Testis (tissue), 3 donors: Measurements from ENCODE around the gene GINS3. TPM values are rescaled to one million over a fixed set of nuclear protein-coding genes. Genes with fewer than 3 reads are reported as not detected.
"Not testable (repeated sequence)": the region's sequence is repeated elsewhere in the genome, so short reads cannot be mapped to it uniquely, and the experiment has no call there.

ENCODE experiments used
- DNase-seq: peaks from one replicate; pipeline ENCODE4 v3.0.0-alpha.2; 2019
- H3K27ac ChIP-seq, 2 donors: fragments of 200-600 bp; sonication (generic); one replicate each; pipeline ENCODE4 v1.5.1; 2019
- H3K27me3 ChIP-seq: fragments of 200-600 bp; sonication (generic); one replicate; pipeline ENCODE4 v1.5.1; 2019
- H3K36me3 ChIP-seq: fragments of 200-600 bp; sonication (generic); one replicate; pipeline ENCODE4 v1.5.1; 2017; ENCODE audit warnings: low read depth; ENCODE audit errors: missing control alignments
- H3K4me1 ChIP-seq: fragments of 200-600 bp; sonication (generic); one replicate; pipeline ENCODE4 v1.5.1; 2019
- H3K4me3 ChIP-seq, 2 donors: fragments of 200-600 bp; sonication (generic); one replicate each; pipeline ENCODE4 v1.5.1; 2017 to 2019
- H3K9me3 ChIP-seq: fragments of 200-600 bp; sonication (generic); one replicate; pipeline ENCODE4 v1.5.1; 2017
- POLR2A ChIP-seq: fragments of 450-650 bp; IDR thresholded peaks from one replicate; pipeline ENCODE4 v1.6.1; 2017; ENCODE audit warnings: antibody characterized with exemption, mild to moderate bottlenecking, moderate library complexity
- WGBS, 2 donors: methylation state at CpG; one replicate each; pipeline ENCODE4 v1.1.5; 2018; 5-methylcytosine and 5-hydroxymethylcytosine counted together
- intact Hi-C: fragments of 100-400 bp; cut with DNase I; formaldehyde crosslinking; loops from one replicate; pipeline ENCODE4 v1.15.1; 2023; ENCODE audit warnings: low total_unique reads
- polyA plus RNA-seq: library from polyadenylated mRNA; stranded (reverse); fragments of 350-450 nt; fragmentation: Illumina TruSeq; extraction: RNeasy Lipid Tissue Mini Kit (QIAGEN cat#74804); gene quantifications from one replicate; pipeline ENCODE4 v1.2.3, GENCODE V29; 2014; ENCODE audit warnings: low read depth, low replicate concordance; ENCODE audit not compliant: insufficient read depth
- total RNA-seq, 2 donors: library from RNA; depleted of rRNA; stranded (reverse); fragments of >200 nt; gene quantifications; one replicate each; pipeline ENCODE4 v1.2.3, GENCODE V29; 2016
- TF ChIP-seq, protein P1 (sequence below), 3 experiments: fragments of 450-650 bp in 2 of 3; fragments of 200-600 bp in 1 of 3; sonication (generic) in 1 of 3; IDR thresholded peaks; one replicate each; pipeline ENCODE4 v1.5.1; 2016 to 2019; ENCODE audit warnings: antibody characterized with exemption in 3 of 3, mild to moderate bottlenecking in 2 of 3, moderate library complexity in 1 of 3

Gene GINS3
- total and polyA plus RNA-seq, 3 donors from 2014 or later = 16.1 to 19.0 (median 16.7) TPM

DNA sequence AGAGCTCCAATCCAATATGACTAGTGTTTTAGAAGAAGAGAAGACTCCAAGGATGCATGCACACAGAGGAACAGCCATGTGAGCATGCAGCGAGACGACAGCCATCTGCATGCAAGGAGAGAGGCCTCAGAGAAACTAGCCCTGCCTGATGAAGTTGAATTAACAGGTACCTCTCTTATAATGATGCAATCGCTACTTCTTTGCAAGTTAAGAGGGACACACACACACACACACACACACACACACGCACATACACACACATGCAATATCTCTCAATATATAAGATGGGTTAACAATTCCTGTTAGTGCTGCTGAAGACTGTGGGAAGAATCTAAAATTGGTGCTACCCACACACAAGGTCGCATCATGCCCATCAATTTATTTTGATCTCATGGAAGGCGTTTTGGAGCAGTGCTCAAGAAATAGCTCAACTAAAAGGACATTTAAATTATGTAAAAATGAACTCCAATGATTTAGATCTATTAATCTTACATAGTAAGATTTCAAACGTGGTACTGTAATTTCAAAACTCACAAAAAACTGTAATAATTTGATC, 7.0 kb upstream of the GINS3 start:
- WGBS, 2 donors = 79 to 83% methylated on average over 7 of the region's 7 CpGs
- Histone ChIP-seq H3K4me1 (no peaks in the 10 kb centered on the region), H3K9me3 (no peaks in the 10 kb centered on the region), H3K36me3 (no peaks in the 10 kb centered on the region), H3K27ac (no peak overlapping the region), H3K4me3 (no peak overlapping the region), H3K27me3 (no peaks in the 10 kb centered on the region)
- no peak for DNase-seq
- intact Hi-C loops = no loop called here
- TF ChIP-seq, protein P1, sequence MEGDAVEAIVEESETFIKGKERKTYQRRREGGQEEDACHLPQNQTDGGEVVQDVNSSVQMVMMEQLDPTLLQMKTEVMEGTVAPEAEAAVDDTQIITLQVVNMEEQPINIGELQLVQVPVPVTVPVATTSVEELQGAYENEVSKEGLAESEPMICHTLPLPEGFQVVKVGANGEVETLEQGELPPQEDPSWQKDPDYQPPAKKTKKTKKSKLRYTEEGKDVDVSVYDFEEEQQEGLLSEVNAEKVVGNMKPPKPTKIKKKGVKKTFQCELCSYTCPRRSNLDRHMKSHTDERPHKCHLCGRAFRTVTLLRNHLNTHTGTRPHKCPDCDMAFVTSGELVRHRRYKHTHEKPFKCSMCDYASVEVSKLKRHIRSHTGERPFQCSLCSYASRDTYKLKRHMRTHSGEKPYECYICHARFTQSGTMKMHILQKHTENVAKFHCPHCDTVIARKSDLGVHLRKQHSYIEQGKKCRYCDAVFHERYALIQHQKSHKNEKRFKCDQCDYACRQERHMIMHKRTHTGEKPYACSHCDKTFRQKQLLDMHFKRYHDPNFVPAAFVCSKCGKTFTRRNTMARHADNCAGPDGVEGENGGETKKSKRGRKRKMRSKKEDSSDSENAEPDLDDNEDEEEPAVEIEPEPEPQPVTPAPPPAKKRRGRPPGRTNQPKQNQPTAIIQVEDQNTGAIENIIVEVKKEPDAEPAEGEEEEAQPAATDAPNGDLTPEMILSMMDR (IDR thresholded peaks at IDR 0.05) = no peak
- TF ChIP-seq POLR2A = no peak

DNA sequence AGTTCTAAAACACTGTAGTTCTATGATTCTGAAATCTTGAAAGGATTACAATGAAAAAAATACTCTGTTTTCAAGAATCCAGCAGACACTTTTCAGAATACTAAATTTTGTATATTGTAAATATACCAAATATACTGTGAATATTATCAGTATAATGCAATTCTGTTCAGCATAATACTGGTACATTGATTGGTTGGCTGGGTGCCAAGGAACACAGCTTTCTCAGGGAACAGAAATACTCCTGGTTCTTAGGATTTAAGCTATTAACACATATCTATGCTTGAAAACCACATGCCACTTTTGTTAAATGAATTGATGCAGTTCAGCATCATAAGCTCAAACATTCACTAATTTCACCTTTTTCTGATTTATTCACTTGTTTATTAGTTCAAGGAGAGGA, 2.5 kb upstream of the GINS3 start:
- Histone ChIP-seq H3K4me1 (no peaks in the 10 kb centered on the region), H3K9me3 (no peaks in the 10 kb centered on the region), H3K27ac (no peak overlapping the region), H3K27me3 (no peaks in the 10 kb centered on the region), H3K36me3 (no peaks in the 10 kb centered on the region), H3K4me3 (no peak overlapping the region)
- DNase-seq = no peak
- intact Hi-C loops = no loop called here
- TF ChIP-seq POLR2A = no peak
- TF ChIP-seq, protein P1 (IDR thresholded peaks at IDR 0.05) = no peak

DNA sequence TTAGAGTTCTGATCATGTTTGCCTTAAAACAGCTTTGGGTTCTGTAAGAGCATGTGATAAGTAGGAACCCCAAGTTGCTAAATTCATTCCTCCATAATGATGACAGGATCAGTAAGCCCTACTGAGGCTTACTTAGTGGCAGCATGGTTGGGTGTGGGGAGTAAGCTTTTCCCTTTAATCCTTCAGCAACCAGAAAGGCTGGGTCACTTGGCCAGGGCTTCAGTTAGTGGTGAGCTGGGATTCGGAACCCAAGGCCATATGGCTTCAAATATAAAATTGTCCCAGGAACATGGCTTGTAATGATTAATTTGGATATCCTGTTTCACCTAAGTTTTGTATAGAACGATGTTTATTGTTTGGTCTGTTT, 850 bp downstream of the GINS3 start:
- H3K27ac ChIP-seq = peak overlapping the region; percentile 80 to 90
- TF ChIP-seq, protein P1 (IDR thresholded peaks at IDR 0.05) = no peak
- no peak for TF ChIP-seq POLR2A
- H3K4me1 ChIP-seq = no peaks in the 10 kb centered on the region
- H3K27me3 ChIP-seq = no peaks in the 10 kb centered on the region
- no peaks in the 10 kb centered on the region for H3K9me3 ChIP-seq
- no peaks in the 10 kb centered on the region for H3K36me3 ChIP-seq
- peak overlapping the region; percentile 88 to 97 for H3K4me3 ChIP-seq
- 32 to 54% methylated on average over 2 of the region's 2 CpGs for WGBS, 2 donors
- DNase-seq = no peak
- intact Hi-C loops = no loop called here

DNA sequence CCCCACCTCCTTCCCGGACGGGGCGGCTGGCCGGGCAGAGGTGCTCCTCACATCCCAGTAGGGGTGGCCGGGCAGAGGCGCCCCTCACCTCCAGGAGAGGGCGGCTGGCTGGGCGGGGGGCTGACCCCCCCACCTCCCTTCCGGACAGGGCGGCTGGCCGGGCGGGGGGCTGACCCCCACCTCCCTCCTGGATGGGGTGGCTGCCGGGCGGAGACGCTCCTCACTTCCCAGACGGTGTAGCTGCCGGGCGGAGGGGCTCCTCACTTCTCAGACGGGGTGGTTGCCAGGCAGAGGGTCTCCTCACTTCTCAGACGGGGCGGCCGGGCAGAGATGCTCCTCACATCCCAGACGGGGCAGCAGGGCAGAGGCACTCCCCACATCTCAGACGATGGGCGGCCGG, 4.6 kb downstream of the GINS3 start:
- H3K4me3 ChIP-seq, H3K27ac ChIP-seq, H3K36me3 ChIP-seq, H3K27me3 ChIP-seq, H3K4me1 ChIP-seq, intact Hi-C loops, DNase-seq, H3K9me3 ChIP-seq: not testable (repeated sequence)
- WGBS, 2 donors = 85% methylated on average over 7 of the region's 26 CpGs; no CpG with 5 or more reads in 1 of the 2 donors

DNA sequence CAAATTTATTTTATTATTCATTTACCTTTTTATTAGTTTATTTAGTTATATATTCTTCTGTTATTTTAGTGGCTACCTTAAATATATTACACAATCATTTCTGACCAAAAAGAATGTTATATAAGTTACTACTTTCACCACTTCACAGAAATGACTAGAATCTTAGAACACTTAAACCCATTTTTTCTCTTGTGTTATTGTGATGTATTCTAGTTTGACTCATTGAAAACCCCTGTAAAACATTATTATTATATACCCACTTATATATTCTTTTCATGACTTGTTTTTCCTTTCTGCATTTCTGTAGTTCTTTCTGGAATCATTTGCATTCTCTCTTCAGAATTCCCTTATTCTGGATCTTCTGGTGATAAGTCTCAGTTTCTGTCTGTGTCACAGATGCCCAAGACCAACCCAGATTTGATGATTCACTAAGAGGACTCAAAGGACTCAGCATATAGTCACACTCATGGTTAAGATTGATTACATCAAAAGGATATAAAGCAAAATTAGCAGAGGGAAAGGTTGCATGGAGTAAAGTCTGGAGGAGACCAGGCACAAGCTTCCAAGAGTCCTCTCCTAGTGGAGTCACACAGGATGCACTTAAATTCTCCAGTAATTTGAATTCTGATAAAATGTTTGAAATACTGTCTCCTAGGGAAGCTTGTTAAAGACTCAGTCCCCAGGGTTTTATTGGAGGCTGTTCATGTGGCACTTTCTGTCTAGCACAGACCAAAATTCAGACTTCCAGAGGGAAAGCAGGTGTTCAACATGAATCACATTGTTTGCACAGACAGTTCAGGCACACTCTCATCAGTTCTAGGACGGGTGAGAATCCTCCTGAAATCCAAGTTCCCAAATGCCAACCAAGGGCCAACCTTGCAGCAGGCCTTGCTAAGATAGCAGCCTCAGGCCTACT, 7.7 kb downstream of the GINS3 start:
- DNase-seq = no peak
- H3K4me3 ChIP-seq = no peak overlapping the region
- H3K9me3 ChIP-seq = no peaks in the 10 kb centered on the region
- no peaks in the 10 kb centered on the region for H3K4me1 ChIP-seq
- 85 to 96% methylated on average over 1 of the region's 1 CpG for WGBS, 2 donors
- no peaks in the 10 kb centered on the region for H3K36me3 ChIP-seq
- intact Hi-C loops = no loop called here
- H3K27ac ChIP-seq = no peak overlapping the region
- TF ChIP-seq, protein P1 (IDR thresholded peaks at IDR 0.05) = no peak
- no peak for TF ChIP-seq POLR2A
- H3K27me3 ChIP-seq = no peaks in the 10 kb centered on the region

DNA sequence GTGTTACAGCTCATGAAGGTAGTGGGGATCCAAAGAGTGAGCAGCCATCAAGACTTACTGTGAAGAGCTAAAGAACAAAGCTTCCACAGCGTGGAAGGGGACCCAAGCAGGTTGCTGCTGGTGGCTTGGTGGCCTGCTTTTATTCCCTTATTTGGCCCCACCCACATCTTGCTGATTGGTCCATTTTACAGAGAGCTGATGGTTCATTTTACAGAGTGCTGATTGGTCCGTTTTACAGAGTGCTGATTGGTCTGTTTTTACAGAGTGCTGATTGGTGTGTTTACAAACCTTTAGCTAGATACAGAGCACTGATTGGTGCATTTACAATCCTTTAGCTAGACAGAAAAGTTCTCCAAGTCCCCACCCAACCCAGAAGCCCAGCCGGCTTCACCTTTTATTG, 9.0 kb downstream of the GINS3 start:
- intact Hi-C loops, DNase-seq: not testable (repeated sequence)

More for the DNA sequence above, 9.0 kb downstream of the GINS3 start:
- WGBS, 2 donors = 86 to 99% methylated on average over 2 to 3 of the region's 3 CpGs
- H3K4me1 ChIP-seq, H3K4me3 ChIP-seq, H3K36me3 ChIP-seq, H3K9me3 ChIP-seq, H3K27me3 ChIP-seq, H3K27ac ChIP-seq: not testable (repeated sequence)
